Measurements from ENCODE around the gene OR5P2.
A peak's percentile ranks its signal among the peaks of the same experiment; 100 is the strongest.
"Not testable (repeated sequence)": the region's sequence is repeated elsewhere in the genome, so short reads cannot be mapped to it uniquely, and the experiment has no call there.

The OR5P2 gene, protein sequence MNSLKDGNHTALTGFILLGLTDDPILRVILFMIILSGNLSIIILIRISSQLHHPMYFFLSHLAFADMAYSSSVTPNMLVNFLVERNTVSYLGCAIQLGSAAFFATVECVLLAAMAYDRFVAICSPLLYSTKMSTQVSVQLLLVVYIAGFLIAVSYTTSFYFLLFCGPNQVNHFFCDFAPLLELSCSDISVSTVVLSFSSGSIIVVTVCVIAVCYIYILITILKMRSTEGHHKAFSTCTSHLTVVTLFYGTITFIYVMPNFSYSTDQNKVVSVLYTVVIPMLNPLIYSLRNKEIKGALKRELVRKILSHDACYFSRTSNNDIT

DNA sequence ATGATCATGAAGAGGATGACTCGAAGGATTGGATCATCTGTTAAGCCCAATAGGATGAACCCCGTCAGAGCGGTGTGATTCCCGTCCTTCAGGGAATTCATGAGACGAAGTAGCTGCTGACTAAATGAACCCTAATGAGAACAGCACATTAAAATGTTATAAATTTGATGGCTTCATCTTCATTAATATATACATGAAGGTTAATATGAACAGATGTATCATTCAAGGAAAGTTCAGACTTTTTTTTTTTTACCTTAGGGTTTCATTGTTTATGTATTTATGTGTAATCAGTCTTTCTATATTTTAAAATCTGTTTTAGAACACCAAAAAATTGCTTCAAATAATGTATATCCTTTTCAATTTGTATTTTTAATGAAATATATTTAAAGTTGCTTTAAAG, at the start of gene OR5P2:
Gene OR5P2 (minus strand): TSS at position 101 of the 400 bp plus-strand sequence. CDS start 0 bp downstream, at position 101.
- no peak for DNase-seq

DNA sequence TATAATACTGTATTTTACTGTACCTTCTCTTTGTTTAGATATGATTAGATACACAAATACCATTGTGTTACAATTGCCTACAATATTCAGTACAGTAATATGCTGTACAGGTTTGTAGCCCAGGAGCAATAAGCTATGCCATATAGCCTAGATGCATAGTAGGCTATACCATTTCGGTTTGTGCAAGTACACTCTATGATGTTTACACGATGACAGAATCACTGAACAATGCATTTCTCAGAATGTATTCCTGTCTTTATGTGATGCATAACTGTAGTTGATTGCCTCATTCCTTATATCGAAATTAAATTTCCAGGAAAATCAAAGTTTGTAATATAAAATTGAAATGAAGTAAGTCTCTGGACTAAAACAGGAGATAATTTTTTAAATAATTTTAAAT, 49.3 kb upstream of the OR5P2 start:
- DNase-seq = no peak

DNA sequence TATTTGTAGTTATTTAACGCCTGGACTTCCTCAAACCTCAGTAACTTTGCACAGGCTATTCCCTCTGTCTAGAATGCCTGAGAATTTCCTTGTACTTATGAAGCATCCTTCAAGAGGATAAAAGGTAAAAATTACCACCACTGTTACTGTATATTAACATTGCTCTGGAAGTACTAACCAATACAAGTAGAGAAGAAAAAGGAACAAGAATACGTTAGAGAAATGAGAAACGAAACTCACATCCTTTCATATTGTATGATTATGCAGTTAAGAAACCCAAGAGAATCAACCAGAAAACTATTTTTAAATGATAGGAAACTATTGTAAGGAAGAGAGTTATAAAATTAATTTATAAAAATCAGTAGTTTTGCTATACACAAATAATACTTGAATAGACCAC, 48.2 kb upstream of the OR5P2 start:
- no peak for DNase-seq

DNA sequence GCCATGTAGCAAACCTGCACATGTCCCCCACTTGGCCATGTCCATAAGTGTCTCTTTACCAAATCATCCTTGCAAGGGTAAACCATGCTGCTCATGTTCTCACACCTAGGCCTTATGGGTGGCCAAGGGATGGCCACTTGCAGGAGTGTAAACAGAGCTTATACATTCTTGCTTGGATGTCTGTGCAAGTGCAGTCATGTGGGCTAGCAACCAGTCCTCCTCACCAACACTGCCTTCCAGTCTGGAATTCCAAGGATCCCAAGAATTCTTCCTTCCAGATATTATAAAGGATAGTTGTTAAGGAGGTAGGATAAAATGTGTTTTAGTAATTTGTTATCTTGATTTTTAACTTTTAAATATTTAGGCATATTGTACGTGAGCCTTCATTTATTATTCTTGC, 47.8 kb upstream of the OR5P2 start:
- no peak for DNase-seq

DNA sequence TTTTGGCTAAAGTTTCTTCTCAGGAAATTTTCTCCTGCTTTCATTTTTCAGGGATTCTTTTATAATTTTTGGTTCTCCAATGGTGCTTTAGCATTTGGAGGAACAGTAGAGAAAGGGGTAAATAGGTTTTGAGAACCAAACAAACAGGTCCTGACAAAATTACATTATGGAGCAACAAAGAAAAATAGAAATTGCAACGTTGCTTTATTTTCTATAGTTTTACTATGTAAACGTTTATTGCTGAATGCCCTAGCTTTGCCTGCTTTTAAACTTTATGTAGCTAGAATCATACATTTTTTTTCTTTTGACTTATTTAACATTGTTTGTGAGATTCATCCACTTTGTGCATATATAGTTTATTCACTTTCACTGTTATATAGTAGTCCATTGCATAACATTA, 43.8 kb upstream of the OR5P2 start:
- DNase-seq = no peak

DNA sequence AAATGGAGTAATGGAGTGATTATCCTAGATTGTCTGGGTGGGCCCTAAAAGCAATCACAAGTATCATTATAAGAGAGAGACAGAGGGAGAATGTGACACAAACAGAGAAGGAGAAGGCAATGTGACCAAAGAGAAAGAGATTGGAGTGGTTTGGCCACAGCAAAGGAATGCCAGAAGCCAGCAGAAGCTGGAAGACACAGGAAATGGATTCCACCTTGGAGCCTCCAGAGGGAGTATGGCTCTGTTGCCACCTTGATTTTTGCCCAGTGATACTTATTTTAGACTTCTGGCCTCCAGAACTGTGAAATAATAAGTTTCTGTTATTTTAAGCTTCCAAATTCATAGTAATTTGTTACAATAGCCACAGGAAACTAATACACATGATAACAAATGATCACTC, 36.8 kb upstream of the OR5P2 start:
- DNase-seq = no peak

DNA sequence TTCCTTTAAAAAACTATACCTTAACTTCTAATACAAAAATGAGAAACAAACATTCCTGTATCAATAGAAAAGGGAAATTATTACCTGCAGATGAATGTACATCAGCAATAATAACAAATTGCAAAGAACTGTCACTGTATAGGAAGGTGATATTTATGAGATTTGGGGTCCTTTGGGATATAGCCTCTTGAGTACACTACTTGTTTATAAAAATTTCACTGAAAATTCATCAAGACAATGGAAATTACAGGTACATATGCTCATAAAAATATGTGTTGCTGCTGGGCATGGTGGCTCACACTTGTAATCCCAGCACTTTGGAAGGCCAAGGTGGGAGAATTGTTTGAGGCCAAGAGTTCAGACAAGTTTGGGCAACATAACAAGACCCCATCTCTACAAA, 34.0 kb upstream of the OR5P2 start, which contains the start of gene OR5P3:
Gene OR5P3 (minus strand): TSS at position 101 of the 400 bp plus-strand sequence.
- DNase-seq = no peak

DNA sequence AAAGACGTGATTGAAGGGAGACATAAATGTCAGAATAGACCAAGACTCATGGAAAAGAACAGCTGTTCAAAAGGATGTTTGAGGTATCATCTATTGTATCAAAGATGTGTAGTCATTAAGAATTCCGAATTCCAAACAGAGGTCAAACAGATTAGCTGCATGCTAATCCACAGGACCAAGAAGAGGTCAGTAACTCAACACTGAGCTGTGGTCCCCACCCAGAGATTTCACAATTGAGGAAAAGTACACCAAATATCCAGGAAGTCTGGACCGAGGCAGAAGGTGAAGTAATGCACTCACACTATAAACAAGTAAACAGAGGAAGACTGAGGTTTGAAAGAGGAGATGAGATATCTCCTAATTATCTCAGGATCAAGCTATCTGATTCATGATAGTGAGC, 29.6 kb upstream of the OR5P2 start:
- DNase-seq = no peak

DNA sequence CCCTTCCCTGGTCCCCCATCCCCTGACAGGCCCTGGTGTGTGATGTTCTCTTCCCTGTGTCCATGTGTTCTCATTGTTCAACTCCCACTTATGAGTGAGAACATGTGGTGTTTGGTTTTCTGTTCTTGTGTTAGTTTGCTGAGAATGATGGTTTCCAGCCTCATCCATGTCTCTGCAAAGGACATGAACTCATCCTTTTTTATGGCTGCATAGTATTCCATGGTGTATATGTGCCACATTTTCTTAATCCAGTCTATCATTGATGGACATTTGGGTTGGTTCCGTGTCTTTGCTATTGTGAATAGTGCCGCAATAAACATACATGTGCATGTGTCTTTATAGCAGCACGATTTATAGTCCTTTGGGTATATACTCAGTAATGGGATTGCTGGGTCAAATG, 23.7 kb upstream of the OR5P2 start:
- not testable (repeated sequence) for DNase-seq

DNA sequence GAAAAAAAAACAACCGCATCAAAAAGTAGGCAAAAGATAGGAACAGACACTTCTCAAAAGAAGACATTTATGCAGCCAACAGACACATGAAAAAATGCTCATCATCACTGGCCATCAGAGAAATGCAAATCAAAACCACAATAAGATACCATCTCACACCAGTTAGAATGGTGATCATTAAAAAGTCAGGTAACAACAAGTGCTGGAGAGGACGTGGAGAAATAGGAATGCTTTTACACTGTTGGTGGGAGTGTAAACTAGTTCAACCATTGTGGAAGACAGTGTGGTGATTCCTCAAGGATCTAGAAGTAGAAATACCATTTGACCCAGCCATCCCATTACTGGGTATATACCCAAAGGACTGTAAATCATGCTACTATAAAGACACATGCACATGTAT, 18.2 kb upstream of the OR5P2 start:
- not testable (repeated sequence) for DNase-seq

DNA sequence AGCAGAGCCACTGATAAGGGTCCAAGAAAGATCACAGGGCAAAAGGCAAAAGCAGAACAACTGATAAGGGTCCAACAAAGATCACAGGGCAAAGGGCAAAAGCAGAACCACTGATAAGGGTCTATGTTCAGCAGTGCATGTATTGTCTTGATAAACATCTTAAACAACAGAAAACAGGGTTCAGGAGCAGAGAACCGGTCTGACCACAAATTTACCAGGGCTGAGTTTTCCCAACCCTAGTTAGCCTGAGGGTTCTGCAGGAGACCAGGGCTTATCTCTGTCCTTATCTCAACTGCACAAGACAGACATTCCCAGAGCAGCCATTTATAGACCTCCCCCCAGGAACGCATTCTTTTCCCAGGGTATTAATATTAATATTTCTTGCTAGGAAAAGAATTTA, 13.6 kb upstream of the OR5P2 start:
- DNase-seq = not testable (repeated sequence)

DNA sequence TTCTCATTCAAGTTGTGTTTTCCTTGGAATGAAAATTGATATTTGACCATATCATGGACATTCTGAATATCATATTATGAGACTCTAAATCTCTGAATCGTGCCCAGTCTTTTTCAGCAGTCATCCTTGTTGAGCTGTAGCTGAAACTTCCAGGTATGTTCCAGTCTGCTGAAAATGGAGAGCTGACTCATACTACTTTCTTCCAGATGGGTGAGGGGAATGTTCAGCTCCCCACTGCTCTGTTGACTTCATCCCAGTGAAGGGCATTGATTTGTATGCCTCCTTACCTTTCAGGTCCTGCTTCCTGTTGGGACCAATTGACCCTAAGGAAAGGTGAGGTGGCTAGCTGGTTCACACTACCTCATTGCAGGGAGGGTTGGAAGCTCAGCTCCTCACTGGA, 3.5 kb downstream of the OR5P2 start:
- no peak for DNase-seq

DNA sequence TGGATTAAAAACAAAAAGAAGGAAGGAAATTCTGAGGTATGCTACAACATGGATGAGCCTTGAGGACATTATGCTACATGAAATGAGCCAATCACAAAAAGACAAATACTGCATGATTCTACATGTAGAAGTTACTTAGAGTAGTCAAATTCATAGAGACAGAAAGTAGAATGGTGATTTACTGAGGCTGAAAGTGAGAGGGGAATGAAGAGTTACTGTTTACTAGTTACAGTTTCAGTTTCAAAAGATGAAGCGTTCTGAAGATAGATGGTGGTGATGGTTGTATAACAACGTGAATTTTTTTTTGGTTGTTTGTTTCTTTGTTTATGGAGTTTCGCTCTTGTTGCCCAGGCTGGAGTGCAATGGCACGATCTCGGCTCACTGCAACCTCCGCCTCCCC, 9.5 kb downstream of the OR5P2 start:
- DNase-seq = no peak

DNA sequence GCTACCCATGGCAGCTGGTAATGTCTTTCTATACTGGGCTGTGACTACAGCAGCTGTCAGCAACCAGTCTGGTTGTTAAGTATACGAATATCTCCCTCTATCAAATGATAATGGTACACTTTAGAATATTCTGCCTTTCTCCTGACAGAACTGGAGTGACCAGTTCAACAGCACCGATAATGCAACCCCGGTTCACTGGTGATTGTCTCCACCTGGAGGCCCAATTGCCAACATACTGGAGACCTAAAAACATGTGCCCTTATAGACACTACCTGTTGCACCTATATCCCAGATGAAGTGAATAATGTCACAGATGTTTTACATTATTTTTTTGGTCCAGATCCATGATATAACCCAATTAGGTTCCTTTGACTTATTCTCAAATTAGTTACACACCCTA, 21.1 kb downstream of the OR5P2 start:
- DNase-seq = no peak

DNA sequence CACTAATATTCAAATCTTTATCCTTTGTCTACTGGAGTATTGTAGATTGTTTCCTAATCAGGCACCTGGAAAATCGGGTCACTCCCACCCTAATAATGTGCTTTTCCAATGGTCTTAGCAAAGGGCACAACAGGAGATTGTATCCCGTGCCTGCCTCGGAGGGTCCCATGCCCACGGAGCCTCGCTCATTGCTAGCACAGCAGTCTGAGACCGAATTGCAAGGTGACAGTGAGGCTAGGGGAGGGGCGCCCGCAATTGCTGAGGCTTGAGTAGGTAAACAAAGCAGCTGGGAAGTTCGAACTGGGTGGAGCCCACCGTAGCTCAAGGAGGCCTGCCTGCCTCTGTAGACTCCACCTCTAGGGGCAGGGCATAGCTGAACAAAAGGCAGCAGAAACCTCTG, 32.4 kb downstream of the OR5P2 start:
- DNase-seq = not testable (repeated sequence)

DNA sequence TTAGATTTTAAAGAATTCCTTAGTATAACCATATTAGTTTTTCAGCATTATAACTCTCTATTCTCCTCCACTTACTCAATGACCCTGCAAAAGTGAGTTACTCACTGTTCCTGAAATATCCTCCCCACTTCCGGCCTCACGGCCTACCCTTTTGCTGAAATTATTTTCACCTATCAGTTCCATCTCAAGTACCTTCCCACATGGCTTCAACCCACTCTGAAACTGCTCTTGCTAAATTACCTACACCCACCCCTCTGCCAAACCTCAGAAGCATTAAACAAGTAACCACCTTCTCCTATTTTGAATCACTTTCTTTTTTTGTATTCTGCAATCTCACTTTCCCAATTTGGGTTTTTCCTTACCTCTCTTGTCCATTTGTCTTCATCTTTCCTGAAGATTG, 37.7 kb downstream of the OR5P2 start:
- peak; percentile 5 to 8 for DNase-seq

DNA sequence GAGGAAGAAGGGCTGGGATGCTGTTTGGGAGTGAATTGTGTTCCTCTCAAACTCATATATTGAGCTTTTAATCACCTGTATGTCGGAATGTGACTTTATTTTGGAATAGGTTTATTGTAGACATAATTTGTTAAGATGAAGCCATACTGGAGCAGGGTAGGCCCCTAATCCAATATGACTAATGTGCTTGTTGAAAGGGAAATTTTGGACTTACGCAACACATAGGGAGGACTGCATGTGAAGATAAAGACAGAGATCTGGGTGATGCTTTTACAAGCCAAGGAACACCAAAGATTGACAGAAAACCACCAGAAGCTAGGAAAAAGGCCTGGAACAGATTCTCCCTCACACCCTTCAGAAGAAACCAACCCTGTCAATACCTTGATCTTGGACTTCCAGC, 47.3 kb downstream of the OR5P2 start:
- no peak for DNase-seq
